GM19452 (cell line): ENCODE results near the gene COL5A1.

Experiments
- ATAC-seq: cut with Tn5 transposase; IDR thresholded peaks from one replicate; pipeline ENCODE4 v1.9.1; 2021; ENCODE audit not compliant: unreplicated experiment

The COL5A1 gene

DNA sequence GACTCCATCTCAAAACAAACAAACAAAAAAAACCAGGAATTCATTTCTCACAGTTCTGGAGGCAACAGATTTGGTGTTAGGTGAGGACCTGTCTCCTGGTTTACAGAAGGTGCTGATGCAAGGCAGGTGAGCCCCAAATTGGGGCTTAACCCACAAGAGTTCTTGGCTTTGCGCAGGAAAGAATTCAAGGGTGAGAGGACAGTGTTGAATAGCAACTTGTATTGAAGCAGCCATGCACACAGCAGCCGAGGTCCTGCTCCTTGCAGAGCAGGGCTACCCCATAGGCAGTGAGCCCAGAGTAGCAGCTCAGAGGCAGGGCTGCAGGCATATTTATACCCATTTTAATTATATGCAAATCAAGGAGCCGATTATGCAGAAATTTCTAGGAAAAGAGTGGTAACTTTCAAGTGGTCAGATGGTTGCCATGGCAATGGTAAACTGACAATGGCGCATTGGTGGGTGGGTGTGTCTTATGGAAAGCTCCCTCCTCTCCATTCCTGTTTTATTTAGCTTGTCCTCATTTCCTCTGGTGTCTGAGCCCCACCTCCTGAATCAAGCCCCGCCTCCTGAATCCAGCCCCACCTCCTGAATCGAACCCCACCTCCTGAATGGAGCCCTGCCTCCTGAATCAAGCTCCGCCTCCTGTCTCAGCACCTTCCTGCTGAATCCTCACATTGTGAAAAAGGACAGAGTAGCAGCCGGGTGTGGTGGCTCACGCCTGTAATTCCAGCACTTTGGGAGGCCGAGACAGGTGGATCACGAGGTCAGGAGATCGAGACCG is 34.5 kb upstream of the COL5A1 start:
- ATAC-seq = no peak

DNA sequence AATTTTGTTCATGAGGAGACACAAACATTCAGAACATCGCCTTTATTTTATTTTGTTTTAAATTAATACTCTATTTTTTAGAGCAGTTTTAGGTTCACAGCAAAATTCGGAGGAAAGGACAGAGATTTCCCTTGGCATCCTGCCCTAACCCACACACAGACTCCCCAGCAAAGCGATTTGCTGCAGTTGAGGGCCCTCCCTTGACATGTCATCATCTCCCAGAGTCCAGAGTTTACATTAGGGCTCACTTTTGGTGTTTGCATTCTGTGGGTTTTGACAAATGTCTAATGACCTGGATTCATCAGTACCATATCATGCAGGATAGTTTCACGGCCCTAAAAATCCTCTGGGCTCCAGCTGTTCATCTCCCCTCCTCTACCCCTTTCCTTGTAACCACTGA is 33.6 kb upstream of the COL5A1 start:
- no peak for ATAC-seq

DNA sequence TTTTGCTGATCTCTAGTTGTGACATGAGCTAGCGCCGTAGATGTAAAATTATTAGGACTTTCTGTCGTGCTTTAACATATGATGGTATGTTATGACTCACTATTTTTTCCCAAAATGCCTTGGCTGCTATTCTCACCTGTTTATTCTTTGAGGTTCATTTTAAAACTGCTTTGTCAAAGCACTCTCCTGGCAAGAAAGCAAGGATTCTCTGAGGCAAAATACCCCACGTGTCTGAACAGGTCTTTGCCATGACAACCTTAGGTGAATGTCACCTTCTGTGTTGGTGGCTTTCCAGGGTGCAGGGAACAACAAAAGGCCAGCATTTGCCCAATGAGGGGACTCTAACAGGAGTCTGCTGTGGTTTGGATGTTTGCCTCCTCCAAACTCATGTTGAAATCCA is 30.6 kb upstream of the COL5A1 start:
- no peak for ATAC-seq

DNA sequence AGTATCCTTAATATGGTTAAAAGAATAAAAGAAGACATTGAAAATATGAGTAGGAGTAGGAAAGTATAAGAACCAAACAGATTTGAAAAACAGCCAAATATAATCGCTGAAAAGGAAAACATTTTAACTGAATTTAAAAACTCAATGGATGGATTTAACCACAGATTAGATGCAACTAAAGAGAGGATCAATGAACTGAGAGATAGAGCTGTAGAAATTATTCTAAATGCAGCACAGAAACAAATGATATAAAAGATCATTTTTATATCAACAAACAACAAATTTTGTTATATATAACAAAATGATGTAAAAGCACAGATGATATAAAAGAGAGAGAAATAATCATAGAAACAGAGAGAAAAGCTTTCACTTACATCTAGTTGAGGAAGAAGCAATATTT is 29.3 kb upstream of the COL5A1 start:
- no peak for ATAC-seq

DNA sequence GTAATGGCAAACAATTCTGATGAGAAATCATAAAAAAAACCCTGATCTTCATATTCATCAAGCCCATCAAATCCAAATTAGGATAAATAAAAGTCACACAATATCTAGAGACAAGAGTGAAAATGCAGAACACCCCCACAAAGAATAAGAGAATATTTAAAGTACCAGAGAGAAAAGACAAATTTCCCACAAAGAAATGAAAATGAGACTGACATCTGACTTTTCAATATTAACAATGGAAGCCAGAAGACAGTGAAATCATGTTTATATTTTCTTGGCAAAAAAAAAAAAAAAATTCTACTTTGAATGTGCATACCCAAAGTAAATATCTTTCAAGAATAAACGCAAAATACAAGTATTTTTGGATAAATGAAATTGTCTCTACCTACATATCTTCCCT is 28.9 kb upstream of the COL5A1 start:
- no peak for ATAC-seq

DNA sequence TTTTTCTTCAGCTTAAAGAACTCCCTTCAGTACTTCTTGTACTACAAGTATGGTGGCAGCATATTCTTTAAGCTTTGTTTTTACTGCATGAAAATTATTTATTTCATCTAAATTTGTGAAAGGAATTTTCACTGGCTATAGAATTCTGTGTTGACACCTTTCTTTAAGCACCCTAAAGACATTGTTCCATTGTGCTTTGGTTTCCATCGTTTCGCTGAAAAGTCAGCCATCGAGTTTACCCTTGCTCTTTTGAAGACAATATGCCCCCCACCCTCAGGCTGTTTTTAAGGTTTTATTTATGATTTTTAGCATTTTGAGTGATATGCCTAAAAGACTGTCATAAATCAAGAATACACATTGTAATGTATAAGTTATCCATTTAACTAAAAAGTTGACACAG is 27.3 kb upstream of the COL5A1 start:
- no peak for ATAC-seq

DNA sequence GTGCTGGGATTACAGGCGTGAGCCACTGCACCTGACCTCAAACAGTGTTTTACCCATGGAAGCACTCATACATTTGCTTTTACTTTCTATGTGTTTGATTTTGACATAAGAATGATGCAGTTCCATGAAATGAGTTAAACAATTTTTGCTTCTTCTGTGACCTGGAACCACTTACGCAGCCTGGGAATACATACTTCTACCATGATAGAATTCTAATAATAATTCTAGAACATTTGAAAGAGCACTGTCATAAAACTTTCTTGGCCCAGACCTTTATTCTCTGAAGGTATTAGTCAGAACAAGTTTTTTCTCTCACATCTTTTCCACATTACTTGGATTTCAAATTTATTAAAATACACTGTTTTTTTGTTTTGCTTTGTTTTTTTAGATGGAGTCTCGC is 25.3 kb upstream of the COL5A1 start:
- no peak for ATAC-seq

DNA sequence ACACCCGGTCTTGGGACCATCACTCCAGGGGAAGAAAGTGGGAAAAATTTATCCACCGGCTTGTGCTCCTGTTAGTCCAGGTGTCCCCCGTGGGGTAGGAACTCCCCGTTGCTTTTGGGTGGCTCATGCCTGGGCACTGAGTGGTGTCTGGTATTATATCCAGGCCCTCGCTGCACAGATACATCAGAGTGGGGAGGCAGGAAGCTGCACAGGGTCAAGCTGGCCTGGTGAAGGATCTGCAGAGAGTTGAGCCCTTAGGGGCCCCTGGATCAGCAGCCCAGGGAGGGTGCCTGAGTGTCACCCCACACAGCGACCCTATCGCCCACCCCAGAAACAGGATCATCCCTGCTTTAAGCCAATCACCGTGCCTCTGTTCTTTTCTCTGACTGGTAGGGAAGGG is 24.4 kb upstream of the COL5A1 start:
- ATAC-seq = no peak

DNA sequence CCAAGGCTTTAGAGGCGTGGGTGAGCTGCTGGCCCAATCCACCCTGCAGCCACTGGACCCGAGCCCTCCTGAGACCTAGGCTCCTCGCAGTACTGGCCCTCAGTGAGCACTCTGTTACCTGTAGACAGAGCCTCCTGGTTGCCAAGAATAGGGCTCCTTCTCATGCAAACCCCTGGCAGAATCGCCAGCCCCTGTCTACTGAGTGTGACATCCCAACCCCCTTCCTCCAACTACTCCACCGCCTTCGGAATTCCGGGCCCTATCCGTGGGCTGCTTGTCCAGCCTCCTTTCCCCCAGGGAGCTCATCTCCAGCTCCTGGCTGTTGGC is 23.8 kb upstream of the COL5A1 start:
- no peak for ATAC-seq

DNA sequence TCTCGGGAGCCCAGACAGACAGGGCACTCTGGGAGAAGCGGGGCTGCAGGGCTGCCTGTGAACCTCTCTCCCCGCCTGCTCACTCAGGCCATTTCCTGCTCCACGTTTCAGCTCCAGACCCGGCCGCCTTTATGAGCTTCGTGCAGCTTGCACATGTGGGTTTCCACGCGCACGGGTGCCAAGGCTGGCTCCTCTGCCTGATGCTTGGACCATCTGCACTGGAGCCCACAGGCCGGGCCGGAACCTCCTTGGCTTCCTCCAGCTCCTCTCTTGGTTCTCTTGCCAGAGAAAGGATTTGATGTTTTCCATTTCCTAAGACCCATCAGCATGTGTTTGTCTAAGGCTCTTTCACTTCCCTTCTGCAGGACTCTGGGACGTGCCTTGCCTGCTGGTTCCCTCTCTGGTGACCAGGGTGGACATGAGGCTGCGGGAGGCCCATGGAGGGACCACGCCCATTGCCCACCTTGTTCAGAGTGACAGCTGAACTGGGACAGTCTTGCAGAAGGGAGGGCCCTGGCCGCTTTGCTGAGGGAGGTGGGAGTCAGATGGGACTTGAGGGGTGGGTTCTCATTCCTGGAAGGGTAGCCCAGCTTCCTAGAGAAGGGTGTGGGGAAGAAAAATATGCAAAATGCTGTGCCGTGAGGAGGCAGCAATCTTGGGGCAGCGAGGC is 23.3 kb upstream of the COL5A1 start:
- no peak for ATAC-seq

DNA sequence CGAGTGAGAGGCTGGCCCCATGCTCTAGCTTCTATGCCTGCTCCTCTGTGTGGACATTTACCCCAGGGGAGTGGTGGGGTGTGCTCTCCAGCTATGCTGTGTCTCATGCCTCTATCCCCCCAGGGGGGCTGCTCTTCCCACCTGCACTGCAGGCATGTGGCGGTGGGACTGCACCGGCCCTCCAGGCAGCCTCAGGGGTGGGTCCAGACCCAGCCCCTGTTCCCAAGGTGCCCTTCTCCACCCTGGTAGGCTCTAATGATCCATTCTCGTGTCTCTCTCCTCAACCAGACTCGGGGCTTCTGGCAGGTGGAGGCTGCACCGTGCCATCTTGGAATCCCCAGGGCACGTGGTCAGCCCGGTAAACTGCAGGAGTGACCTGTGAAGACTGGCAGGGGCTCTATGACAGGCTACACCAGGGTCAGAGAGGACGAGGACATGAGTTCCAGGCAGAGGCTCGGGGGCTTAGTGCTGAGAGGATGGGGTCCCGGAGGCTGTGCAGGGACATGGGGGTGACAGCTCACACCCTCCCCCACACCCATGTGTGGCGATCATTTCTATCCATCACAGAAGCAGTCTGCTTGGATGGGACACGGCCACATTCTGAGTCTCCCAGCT is 22.7 kb upstream of the COL5A1 start:
- ATAC-seq = no peak

DNA sequence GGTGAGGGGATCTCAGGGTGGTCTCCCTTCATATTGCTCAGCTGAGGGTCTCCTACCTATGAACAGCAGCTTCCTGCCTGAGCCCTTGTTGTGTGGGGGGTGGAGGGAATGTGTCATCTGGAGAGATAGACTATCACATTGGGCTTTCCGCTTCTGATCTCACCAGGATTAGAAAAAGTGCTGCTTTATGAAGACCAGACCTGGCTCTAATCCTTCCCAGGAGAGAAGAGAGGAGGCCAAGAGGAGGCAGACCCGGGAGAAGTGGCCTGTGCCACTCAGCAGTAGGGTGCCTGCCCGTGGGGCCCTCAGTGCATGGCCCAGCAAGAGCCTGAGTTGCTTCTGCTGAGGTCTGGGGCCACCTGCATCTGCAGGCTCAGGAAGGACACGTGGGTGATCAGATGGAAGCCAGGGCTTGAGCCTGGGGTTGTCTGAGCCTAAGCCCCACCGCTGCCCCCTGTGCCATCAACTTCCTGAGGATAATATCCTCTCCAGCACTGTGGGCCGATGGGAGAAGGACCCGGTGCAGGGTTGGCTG is 22.1 kb upstream of the COL5A1 start:
- ATAC-seq = no peak

DNA sequence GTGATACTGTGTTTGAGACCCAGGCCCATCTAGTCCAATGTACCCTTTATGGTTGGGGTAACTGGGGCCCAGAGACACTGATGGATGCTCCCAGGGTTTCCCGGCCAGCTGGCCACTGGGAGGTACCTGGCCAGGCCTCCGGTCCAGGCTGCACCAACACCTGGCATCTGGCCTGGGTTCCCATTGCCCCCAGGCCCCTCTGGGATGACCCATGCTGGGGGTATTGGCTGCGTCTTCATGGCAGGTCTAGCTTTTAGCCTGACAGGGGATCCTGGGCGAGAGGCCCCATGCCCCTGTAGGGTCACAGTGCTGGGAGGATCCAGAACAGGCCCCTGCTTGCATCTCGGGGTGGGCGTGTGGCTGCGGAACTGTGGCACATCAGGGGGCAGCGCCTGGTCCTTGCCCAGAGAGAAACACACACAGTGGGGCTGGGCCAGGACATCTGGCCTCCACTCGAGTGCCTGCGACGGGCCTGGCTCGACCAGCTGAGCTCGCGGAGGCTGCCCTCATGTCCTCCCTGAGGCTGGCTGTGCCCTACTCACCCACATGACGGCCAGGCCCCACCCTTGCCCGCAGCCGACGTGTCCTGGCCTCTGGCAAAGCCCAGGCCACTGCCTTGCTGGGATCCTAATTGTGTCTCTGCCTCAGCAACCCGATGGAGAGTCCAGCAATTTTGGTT is 21.5 kb upstream of the COL5A1 start:
- ATAC-seq = no peak

DNA sequence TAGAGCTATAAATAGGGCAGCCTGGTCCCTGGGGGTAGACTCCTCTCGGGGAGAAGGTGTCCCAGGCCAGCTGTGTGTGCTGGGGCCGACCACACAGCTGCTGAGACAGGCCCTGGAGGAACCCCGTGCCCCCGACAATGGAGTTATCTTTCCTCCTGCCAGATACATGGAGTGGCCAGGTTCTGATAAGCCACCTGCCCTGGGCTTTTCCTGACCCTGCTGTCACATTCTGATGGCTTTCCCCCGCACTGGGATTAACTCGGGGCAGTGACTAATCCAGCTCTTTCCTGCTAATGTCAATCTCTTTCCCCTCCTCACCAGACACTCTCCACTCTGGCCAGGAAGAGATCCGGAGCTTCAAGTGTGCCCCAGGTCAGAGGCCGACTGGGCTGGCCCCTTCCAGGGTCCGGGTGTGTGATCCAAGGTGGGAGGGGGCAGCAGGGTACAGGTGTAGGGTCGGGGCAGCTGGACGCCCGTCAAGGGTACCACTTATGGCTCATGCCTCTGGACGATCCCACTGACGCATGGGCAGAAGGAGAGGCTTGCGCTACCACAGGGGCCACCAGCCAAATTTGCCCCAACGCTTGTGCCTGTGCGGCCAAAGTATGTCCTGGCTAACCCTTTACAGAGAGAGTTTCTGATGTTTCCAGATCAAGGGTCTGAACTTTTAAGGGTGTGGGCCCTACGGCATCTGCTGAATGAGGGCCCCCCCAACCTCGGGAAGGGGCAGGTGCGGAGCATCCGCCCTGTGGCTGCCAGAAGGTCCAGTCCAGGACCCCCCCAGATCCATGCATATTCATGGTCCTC is 20.6 kb upstream of the COL5A1 start:
- ATAC-seq = no peak

DNA sequence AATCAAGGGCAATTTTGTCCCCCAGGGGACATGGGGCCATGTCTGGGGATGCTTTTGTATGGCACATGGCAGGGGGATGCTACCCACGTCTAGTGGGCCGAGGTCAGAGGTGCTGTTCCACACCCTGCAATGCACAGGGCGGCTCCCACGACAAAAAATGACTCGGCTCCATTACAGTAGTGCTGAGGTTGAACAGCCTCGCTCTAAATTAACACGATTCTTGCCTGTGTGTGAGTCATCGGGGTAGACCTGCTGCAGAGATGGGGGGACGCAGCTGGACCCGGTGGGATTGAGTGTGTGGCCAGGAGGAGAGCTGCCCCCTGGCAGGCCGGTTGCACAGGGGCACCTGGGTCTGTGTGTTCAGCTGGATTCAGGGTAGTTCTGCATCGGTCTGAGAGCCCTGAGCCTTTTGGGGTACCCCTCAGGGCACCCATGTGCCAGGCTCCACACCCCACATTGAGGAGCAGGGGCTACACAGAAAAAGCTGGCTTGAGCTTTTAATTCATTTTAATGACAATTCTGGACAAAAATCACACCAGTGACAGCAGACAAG is 20.0 kb upstream of the COL5A1 start:
- no peak for ATAC-seq

DNA sequence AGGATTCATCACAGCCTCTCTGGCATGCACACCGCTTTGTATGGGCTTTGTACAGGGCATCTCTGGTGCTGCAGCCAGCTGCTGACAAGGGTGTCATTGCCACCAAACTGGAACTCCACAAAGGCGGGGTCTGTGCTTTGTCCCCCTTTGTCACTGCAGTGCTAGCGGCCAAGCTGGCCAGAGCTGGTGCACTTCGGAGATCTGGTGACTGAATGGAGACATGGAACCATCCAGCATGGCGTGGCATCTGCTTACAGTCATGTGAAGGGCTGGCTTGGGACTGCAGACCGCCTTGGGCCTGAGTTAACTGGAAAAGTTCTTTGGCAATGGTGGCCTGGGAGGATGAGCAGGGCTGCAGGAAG is 18.7 kb upstream of the COL5A1 start:
- ATAC-seq = no peak

DNA sequence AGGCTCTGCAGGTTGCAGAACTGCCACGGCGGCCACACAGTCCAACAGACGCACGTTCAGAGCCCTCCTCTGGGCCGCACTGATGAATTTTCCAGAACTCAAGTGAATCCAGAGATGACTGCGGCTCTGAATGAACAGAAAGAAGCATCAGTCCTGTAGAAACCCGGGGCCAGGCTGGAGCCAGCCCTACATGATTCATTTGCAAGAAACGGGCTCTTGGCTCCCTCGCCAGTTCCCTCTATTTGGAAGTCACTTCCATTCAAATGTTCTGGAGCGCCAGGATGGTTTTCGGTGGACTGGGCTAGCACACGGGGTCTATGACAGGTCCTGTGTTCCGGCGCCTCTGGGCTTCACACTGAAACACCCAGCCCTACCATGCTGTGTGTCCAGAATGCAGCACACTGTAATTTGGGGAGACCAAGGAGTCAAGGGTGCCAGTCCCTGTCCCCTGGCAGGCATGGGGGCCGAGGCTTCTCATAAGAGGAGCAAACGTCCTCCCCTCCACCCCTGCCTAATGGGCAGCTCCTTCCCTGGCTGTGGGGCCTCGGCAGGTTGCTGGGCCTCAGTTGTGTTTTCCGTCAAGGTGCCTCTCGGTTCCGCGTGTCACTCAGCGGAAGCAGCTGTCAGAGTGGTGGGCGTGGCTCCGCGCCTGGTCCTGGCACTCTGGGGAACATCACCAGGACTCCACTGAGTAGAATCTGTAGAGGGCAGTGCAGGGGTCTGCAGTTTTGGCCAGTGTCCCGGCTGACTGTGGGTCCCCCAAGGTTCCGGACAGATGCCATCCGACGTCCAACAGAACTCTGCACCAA is 18.1 kb upstream of the COL5A1 start:
- ATAC-seq = no peak

DNA sequence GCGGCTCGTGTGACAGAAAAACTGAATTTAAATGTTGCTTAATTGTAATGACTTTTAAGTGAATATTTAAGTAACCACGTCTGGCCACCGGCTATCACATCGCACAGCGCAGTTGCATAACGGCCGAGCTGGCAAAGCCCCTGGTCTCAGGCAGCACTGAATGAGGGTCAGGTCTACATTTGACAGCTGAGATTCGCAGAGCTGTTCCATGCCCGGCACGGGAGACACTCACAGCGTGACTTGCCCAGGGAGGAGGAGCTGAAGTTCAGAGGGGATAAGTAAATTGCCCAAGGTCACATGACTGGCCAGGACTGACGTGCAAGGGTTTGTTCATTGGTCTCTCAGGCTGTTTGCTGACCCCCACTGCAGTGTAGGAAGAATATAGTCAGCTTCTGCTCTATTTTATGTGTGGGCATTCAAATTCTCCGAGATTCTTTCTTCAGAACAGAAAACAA is 17.4 kb upstream of the COL5A1 start:
- ATAC-seq = no peak

DNA sequence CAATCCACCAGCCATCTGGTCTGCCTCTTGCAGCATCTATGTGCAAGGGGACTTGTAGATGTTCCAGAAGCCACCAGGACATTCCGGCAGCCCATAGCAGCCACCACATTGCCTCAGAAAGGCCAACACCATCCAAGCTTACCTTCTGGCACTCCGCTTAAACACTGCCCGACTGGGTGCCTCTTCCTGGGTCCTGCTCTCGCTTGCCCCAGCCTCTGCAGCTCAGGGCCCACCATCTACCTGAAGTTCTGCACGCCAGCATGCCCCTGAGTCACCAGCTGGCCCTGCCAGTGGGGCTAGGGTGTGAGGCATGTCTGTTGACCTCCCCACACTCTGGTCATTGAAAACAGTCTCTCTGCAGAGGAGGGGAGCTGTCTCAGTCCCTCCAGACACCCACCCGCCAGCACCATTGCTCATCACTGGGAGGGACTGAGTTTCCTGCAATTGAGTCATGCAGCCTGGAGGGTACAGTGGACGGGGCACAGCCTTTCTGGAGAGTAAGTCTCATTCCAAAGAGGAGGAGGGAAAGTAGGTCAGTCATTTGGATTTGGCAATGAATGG is 16.9 kb upstream of the COL5A1 start:
- ATAC-seq = no peak
